Measurements from ENCODE around the gene TMEM116. TPM values are rescaled to one million over a fixed set of nuclear protein-coding genes. Genes with fewer than 3 reads are reported as not detected.

Gene TMEM116
- total and polyA plus RNA-seq, 10 of the 15 experiments (the other 5 are each of a cell fraction or from before 2014, with no cell fraction given), result 6.0 to 25.7 (median 8.5) TPM

- no peak; the same call in 1 of the 2 replicates for TF ChIP-seq ZNF687 (IDR thresholded peaks at IDR 0.05)
- TF ChIP-seq CHD4 (IDR thresholded peaks at IDR 0.05), result no peak
- TF ChIP-seq MYB (IDR thresholded peaks at IDR 0.05; ENCODE audit: borderline replicate concordance, low read depth, low read length), result no peak
- TF ChIP-seq MTA3 (IDR thresholded peaks at IDR 0.05; ENCODE audit: borderline replicate concordance, low read length), result no peak
- TF ChIP-seq SPI1 (IDR thresholded peaks at IDR 0.05; ENCODE audit: borderline replicate concordance, insufficient read depth, low read depth, low read length), result no peak
- TF ChIP-seq NR2C1 (IDR thresholded peaks at IDR 0.05), result no peak
- no peak for TF ChIP-seq HSF1 (IDR thresholded peaks at IDR 0.05; ENCODE audit: low read depth, low read length)
- no peak for TF ChIP-seq SMC3 (IDR thresholded peaks at IDR 0.05; ENCODE audit: borderline replicate concordance, low read length)
- no peak for TF ChIP-seq ZNF622 (IDR thresholded peaks at IDR 0.05)
- no peak for TF ChIP-seq IKZF1 (conservative IDR thresholded peaks at IDR 0.05)
- no peak for TF ChIP-seq RBBP5 (conservative IDR thresholded peaks at IDR 0.05)
- TF ChIP-seq ELK1 (IDR thresholded peaks at IDR 0.05; ENCODE audit: low read depth, low read length), result no peak
- TF ChIP-seq, protein P1, sequence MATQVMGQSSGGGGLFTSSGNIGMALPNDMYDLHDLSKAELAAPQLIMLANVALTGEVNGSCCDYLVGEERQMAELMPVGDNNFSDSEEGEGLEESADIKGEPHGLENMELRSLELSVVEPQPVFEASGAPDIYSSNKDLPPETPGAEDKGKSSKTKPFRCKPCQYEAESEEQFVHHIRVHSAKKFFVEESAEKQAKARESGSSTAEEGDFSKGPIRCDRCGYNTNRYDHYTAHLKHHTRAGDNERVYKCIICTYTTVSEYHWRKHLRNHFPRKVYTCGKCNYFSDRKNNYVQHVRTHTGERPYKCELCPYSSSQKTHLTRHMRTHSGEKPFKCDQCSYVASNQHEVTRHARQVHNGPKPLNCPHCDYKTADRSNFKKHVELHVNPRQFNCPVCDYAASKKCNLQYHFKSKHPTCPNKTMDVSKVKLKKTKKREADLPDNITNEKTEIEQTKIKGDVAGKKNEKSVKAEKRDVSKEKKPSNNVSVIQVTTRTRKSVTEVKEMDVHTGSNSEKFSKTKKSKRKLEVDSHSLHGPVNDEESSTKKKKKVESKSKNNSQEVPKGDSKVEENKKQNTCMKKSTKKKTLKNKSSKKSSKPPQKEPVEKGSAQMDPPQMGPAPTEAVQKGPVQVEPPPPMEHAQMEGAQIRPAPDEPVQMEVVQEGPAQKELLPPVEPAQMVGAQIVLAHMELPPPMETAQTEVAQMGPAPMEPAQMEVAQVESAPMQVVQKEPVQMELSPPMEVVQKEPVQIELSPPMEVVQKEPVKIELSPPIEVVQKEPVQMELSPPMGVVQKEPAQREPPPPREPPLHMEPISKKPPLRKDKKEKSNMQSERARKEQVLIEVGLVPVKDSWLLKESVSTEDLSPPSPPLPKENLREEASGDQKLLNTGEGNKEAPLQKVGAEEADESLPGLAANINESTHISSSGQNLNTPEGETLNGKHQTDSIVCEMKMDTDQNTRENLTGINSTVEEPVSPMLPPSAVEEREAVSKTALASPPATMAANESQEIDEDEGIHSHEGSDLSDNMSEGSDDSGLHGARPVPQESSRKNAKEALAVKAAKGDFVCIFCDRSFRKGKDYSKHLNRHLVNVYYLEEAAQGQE (IDR thresholded peaks at IDR 0.05; ENCODE audit: low read depth, low read length), result no peak
- TF ChIP-seq EED (IDR thresholded peaks at IDR 0.05; ENCODE audit: low read depth), result 0 out of 2 replicates have a peak, but pooled peaks have one; percentile 15
- TF ChIP-seq CHD1 (IDR thresholded peaks at IDR 0.05; ENCODE audit: low read depth, low read length), result no peak
- TF ChIP-seq CREB1 (IDR thresholded peaks at IDR 0.05; ENCODE audit: low read depth), result no peak
- no peak for TF ChIP-seq BACH1 (IDR thresholded peaks at IDR 0.05; ENCODE audit: borderline replicate concordance)
- no peak for TF ChIP-seq WRNIP1 (IDR thresholded peaks at IDR 0.05; ENCODE audit: borderline replicate concordance, low read depth, low read length)
- TF ChIP-seq SIN3A (IDR thresholded peaks at IDR 0.05; ENCODE audit: low read depth, low read length), result no peak
- peak; percentile 83; the same call in 1 of the 2 replicates for TF ChIP-seq TAF1 (IDR thresholded peaks at IDR 0.05; ENCODE audit: borderline replicate concordance, low read depth, low read length)
- TF ChIP-seq PAX8 (IDR thresholded peaks at IDR 0.05), result no peak
These were observed 837 bp upstream of the TMEM116 start (continued) for GRCh38 chr12:112013601-112014402.

Data from GM12878 (cell line).